BJ (cell line): ENCODE data around the gene CCDC14. TPM values are rescaled to one million over a fixed set of nuclear protein-coding genes. Genes with fewer than 3 reads are reported as not detected.
"Not testable (repeated sequence)": the region's sequence is repeated elsewhere in the genome, so short reads cannot be mapped to it uniquely, and the experiment has no call there.

Experiments used
- CTCF ChIA-PET: fragments of 350-600 bp; formaldehyde crosslinking; extraction: SDS; loops from one replicate; lab custom pipeline; 2021; ENCODE audit warnings: antibody characterized with exemption, inconsistent platforms; lab: Yijun Ruan, JAX
- POLR2A ChIA-PET: fragments of 300-600 bp; sonication (Branson Sonifier 250); formaldehyde crosslinking; extraction: SDS; loops from one replicate; lab custom pipeline; 2021; ENCODE audit warnings: antibody characterized with exemption; lab: Charles Lee
- DNase-seq: peaks from one replicate; pipeline ENCODE4 v3.0.0-alpha.2; 2011; ENCODE audit warnings: low read depth
- H3K27me3 ChIP-seq: 2 replicates; pipeline ENCODE4 v1.6.0; 2011; ENCODE audit warnings: low read length; ENCODE audit not compliant: control insufficient read depth, insufficient read depth
- H3K36me3 ChIP-seq: 2 replicates; pipeline ENCODE4 v1.5.1; 2011; ENCODE audit warnings: low read length; ENCODE audit not compliant: control insufficient read depth, insufficient read depth
- H3K4me3 ChIP-seq: 2 replicates; pipeline ENCODE4 v1.5.1; 2011; ENCODE audit warnings: low read depth, mild to moderate bottlenecking, control low read depth, low read length
- CTCF ChIP-seq: IDR thresholded peaks from 2 replicates; pipeline ENCODE4 v1.5.1; 2011; ENCODE audit warnings: low read depth, mild to moderate bottlenecking, control low read depth, inconsistent platforms, low read length, moderate library complexity; ENCODE audit not compliant: insufficient read depth
- polyA plus RNA-seq: library from polyadenylated mRNA; depleted of rRNA; stranded (reverse); fragments of >200 nt; gene quantifications from 2 replicates; pipeline ENCODE4 v1.2.3, GENCODE V29; 2011

CCDC14 gene
- polyA plus RNA-seq, 1 experiment: 112 TPM

- ChIA-PET CTCF (no interaction called here), POLR2A (no interaction called here)
- no peaks in the 10 kb centered on the region for H3K27me3 ChIP-seq
- TF ChIP-seq CTCF: no peak
- no peak overlapping the region for H3K4me3 ChIP-seq
- H3K36me3 ChIP-seq: no peaks in the 10 kb centered on the region
- no peak for DNase-seq
These were observed 51.2 kb downstream of the CCDC14 start for GRCh38 chr3:123909785-123910184.

GRCh38 chr3:123907720-123908119 is 53.3 kb downstream of the CCDC14 start:
- POLR2A ChIA-PET: no interaction called here
- no peak for DNase-seq
- H3K36me3 ChIP-seq: no peaks in the 10 kb centered on the region
- H3K27me3 ChIP-seq: no peaks in the 10 kb centered on the region
- no peak for TF ChIP-seq CTCF
- H3K4me3 ChIP-seq: no peak overlapping the region
- CTCF ChIA-PET: interaction anchor here (2.5 kb wide), 1 partner anchor 9 kb away, joined by 5 read pairs; no protein-coding TSS in a partner anchor

GRCh38 chr3:123899300-123899865 is 61.6 kb downstream of the CCDC14 start:
- CTCF ChIA-PET: interaction anchor here (0.7 to 1.2 kb wide), 3 partner anchors 11 to 17 kb away, joined by 3 to 4 read pairs (median 3); no protein-coding TSS in a partner anchor

GRCh38 chr3:123893012-123893411 is 68.0 kb downstream of the CCDC14 start:
- Histone ChIP-seq H3K27me3 (no peaks in the 10 kb centered on the region), H3K4me3 (no peak overlapping the region), H3K36me3 (no peaks in the 10 kb centered on the region)
- ChIA-PET POLR2A (no interaction called here), CTCF (no interaction called here)
- no peak for DNase-seq
- TF ChIP-seq CTCF: no peak

More at GRCh38 chr3:123899300-123899865, 61.6 kb downstream of the CCDC14 start:
- Histone ChIP-seq H3K27me3 (no peaks in the 10 kb centered on the region), H3K36me3 (no peaks in the 10 kb centered on the region), H3K4me3 (no peak overlapping the region)
- no peak for DNase-seq
- POLR2A ChIA-PET: no interaction called here
- no peak for TF ChIP-seq CTCF

DNA sequence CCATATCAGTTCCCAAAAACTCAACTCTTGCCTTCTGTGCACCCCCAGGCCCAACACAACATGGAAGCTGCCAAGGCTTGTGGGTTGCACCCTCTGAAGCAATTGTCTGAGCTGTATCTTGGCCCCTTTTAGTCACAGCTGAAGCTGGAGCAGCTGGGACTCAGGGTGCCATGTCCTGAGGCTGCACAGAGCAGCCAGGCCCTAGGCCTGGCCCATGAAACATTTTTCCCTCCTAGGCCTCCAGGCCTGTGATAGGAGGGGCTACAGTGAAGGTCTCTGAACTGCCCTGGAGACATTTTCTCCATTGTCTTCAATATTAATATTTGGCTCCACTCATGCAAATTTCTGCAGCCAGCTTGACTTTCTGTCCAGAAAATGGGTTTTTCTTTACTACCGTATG is 68.8 kb downstream of the CCDC14 start:
- H3K4me3 ChIP-seq: no peak overlapping the region
- no peaks in the 10 kb centered on the region for H3K27me3 ChIP-seq
- no peaks in the 10 kb centered on the region for H3K36me3 ChIP-seq
- ChIA-PET CTCF (interaction anchor here (0.6 kb wide), 1 partner anchor 11 kb away, joined by 4 read pairs; no protein-coding TSS in a partner anchor), POLR2A (no interaction called here)
- no peak for TF ChIP-seq CTCF
- DNase-seq: no peak

DNA sequence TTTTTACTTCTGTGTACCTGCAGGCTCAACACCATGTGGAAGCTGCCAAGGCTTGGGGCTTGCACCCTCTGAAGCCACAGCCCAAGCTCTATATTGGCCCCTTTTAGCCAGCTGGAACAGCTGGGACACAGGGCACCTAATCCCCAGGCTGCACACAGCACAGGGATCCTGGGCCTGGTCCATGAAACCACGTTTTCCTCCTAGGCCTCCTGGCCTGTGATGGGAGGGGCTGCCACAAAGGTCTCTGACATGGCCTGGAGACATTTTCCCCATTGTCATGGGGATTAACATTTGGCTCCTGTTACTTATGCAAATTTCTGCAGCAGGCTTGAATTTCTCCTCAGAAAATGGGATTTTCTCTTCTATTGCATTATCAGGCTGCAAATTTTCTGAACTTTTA is 70.0 kb downstream of the CCDC14 start:
- H3K4me3 ChIP-seq, DNase-seq, H3K36me3 ChIP-seq, H3K27me3 ChIP-seq, CTCF ChIA-PET, POLR2A ChIA-PET: not testable (repeated sequence)

DNA sequence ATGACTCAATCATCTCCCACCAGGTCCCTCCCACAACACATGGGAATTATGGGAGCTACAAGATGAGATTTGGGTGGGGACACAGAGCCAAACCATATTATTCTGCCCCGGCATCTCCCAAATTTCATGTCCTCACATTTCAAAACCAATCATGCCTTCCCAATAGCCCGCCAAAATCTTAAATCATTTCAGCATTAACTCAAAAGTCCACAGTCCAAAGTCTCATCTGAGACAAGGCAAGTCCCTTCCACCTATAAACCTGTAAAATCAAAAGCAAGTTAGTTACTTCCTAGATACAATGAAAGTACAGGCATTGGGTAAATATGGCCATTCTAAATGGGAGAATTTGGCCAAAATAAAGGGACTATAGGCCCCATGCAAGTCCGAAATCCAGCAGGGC is 70.9 kb downstream of the CCDC14 start:
- H3K27me3 ChIP-seq, DNase-seq, H3K4me3 ChIP-seq, H3K36me3 ChIP-seq, POLR2A ChIA-PET, CTCF ChIA-PET: not testable (repeated sequence)
